ENCODE results near the gene NCOA3. TPM values are rescaled to one million over a fixed set of nuclear protein-coding genes. Genes with fewer than 3 reads are reported as not detected.

NCOA3 gene
- total RNA-seq, 1 donor from 2014 or later: 25.5 TPM

DNA sequence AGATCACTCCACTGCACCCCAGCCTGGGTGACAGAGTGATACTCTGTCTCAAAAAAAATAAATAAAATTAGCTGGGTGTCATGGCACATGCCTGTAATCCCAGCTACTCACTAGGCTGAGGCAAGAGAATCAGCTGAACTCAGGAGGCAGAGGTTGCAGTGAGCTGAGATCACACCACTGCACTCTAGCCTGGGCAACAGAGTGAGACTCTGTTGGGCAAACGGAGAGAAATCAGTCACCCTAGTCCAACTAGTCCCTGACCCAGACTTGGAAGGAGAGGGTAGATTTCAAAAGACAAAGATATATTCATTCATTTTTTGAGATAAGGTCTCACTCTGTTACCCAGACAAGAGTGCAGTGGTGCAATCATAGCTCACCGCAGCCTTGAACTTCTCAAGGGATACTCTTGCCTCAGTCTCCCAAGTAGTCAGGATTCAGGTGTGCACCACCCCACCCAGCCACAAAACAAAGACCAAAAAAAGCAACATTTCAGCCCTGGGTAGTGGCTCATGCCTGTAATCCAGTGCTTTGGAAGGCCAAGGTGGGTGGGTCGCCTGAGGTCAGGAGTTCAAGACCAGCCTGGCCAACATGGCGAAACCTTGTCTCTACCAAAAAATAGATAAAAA is 26.2 kb upstream of the NCOA3 start:
- no peaks in the 10 kb centered on the region for H3K36me3 ChIP-seq (ENCODE audit: control insufficient read depth, insufficient read depth, low read length)
- H3K4me3 ChIP-seq (ENCODE audit: low read depth, low read length): no peak overlapping the region
- H3K27me3 ChIP-seq (ENCODE audit: control insufficient read depth, insufficient read depth, low read length): no peaks in the 10 kb centered on the region
- no peak for DNase-seq (ENCODE audit: low read depth)
- TF ChIP-seq, protein P1, sequence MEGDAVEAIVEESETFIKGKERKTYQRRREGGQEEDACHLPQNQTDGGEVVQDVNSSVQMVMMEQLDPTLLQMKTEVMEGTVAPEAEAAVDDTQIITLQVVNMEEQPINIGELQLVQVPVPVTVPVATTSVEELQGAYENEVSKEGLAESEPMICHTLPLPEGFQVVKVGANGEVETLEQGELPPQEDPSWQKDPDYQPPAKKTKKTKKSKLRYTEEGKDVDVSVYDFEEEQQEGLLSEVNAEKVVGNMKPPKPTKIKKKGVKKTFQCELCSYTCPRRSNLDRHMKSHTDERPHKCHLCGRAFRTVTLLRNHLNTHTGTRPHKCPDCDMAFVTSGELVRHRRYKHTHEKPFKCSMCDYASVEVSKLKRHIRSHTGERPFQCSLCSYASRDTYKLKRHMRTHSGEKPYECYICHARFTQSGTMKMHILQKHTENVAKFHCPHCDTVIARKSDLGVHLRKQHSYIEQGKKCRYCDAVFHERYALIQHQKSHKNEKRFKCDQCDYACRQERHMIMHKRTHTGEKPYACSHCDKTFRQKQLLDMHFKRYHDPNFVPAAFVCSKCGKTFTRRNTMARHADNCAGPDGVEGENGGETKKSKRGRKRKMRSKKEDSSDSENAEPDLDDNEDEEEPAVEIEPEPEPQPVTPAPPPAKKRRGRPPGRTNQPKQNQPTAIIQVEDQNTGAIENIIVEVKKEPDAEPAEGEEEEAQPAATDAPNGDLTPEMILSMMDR (IDR thresholded peaks at IDR 0.05; ENCODE audit: insufficient read depth, low read length, severe bottlenecking): no peak
- no peak for FAIRE-seq

DNA sequence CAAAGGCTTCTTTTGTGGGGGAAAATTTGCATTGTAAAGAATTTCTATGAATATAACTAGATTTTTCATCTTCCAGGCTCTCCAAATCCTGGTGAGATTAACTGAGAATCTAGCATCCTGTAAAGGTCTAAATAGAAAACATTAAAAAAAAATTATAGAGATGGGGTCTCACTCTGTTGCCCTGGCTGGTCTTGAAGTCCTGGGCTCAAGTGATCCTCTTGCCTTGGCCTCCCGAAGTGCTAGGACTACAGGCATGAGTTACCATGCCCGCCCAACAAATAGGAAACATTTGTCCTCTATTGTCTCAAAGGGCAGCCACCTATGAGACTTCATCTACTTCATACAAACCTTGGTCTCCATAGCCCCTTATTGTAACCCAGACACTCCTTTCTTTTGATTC is 25.2 kb upstream of the NCOA3 start:
- Histone ChIP-seq H3K36me3 (ENCODE audit: control insufficient read depth, insufficient read depth, low read length) (no peaks in the 10 kb centered on the region), H3K4me3 (ENCODE audit: low read depth, low read length) (no peak overlapping the region), H3K27me3 (ENCODE audit: control insufficient read depth, insufficient read depth, low read length) (no peaks in the 10 kb centered on the region)
- no peak for FAIRE-seq
- no peak for DNase-seq (ENCODE audit: low read depth)
- TF ChIP-seq, protein P1 (IDR thresholded peaks at IDR 0.05; ENCODE audit: insufficient read depth, low read length, severe bottlenecking): no peak

DNA sequence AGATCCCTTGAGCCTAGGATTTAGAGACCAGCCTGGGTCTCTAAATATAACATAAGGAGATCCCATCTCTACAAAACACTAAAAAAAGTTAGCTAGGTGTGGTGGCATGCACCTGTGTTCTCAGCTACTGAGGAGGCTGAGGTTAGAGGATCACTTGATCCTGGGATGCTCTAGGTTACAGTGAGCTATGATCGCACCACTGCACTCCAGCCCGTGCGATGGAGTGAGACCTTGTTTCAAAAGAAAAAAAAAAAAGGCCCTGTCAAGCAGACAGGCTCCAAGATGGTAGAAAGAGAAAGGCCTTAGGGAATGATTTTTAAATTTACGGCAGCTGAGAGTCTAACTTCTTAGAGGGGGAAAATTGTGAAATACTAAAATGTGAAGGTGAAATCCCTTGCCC is 22.6 kb upstream of the NCOA3 start:
- Histone ChIP-seq H3K4me3 (ENCODE audit: low read depth, low read length) (no peak overlapping the region), H3K36me3 (ENCODE audit: control insufficient read depth, insufficient read depth, low read length) (no peaks in the 10 kb centered on the region), H3K27me3 (ENCODE audit: control insufficient read depth, insufficient read depth, low read length) (no peaks in the 10 kb centered on the region)
- FAIRE-seq (no peak), DNase-seq (ENCODE audit: low read depth) (no peak)
- TF ChIP-seq, protein P1 (IDR thresholded peaks at IDR 0.05; ENCODE audit: insufficient read depth, low read length, severe bottlenecking): no peak

DNA sequence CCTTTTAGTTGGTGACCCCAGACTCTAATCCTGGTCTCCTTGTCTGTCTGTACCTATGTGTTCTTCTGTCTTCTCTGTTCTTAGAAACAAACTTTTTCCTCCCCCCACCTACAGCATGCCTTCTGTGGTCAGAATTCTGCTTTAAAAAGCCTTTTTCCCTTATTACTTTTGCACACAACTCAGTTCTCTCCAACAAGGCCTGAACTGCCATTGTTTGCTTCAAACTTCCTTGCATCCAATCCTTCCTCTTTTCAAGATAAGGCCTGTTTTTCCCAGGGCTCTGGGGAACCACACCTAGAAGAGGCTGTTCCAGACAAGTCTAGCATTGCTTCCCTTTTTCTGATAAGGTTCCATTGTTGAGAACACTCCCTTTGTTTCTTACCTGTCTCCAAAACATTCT is 22.2 kb upstream of the NCOA3 start:
- peak; percentile 61 for DNase-seq (ENCODE audit: low read depth)
- H3K4me3 ChIP-seq (ENCODE audit: low read depth, low read length): no peak overlapping the region
- no peaks in the 10 kb centered on the region for H3K27me3 ChIP-seq (ENCODE audit: control insufficient read depth, insufficient read depth, low read length)
- TF ChIP-seq, protein P1 (IDR thresholded peaks at IDR 0.05; ENCODE audit: insufficient read depth, low read length, severe bottlenecking): no peak
- no peaks in the 10 kb centered on the region for H3K36me3 ChIP-seq (ENCODE audit: control insufficient read depth, insufficient read depth, low read length)
- FAIRE-seq: no peak

DNA sequence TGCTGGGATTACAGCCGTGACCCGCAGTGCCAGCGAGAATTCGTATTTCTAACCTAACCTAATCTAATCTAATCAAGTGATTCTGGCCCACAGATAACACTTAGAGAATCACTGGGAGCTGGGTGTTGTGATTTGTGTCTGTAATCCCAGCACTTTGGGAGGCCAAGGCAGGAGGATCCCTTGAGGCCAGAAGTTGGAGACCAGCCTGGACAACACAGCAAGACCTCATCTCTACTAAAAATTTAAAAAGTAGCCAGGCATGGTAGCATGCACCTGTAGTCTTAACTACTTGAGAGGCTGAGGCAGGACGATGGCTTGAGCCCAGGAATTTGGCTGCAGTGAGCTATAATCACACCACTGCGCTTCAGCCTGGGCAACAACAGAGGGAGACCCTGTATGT is 21.4 kb upstream of the NCOA3 start:
- no peak for FAIRE-seq

More for the DNA sequence above, 21.4 kb upstream of the NCOA3 start:
- DNase-seq (ENCODE audit: low read depth): no peak
- Histone ChIP-seq H3K4me3 (ENCODE audit: low read depth, low read length) (no peak overlapping the region), H3K36me3 (ENCODE audit: control insufficient read depth, insufficient read depth, low read length) (no peaks in the 10 kb centered on the region), H3K27me3 (ENCODE audit: control insufficient read depth, insufficient read depth, low read length) (no peaks in the 10 kb centered on the region)
- TF ChIP-seq, protein P1 (IDR thresholded peaks at IDR 0.05; ENCODE audit: insufficient read depth, low read length, severe bottlenecking): no peak

Data from bronchial epithelial cell (primary cell).